Endothelial cell of umbilical vein (primary cell): ENCODE measurements around the gene SRRM3.

Experiments
- EZH2 ChIP-seq: IDR thresholded peaks from 2 replicates; pipeline ENCODE4 v1.6.1; 2012; ENCODE audit warnings: borderline replicate concordance, low read depth, mild to moderate bottlenecking, moderate library complexity, low read length, inconsistent platforms; ENCODE audit not compliant: severe bottlenecking
- FOS ChIP-seq: IDR thresholded peaks from 2 replicates; pipeline ENCODE4 v1.6.1; 2011; ENCODE audit warnings: mild to moderate bottlenecking, low read length, moderate library complexity, borderline replicate concordance; ENCODE audit not compliant: insufficient read depth
- POLR2AphosphoS5 ChIP-seq: IDR thresholded peaks from 2 replicates; pipeline ENCODE4 v1.6.1; 2012; ENCODE audit warnings: low read depth, mild to moderate bottlenecking, control low read depth, low read length, moderate library complexity; ENCODE audit not compliant: insufficient read depth
- TF ChIP-seq, protein P1 (sequence below), 2 donors: IDR thresholded peaks; 1 replicate in 1 of 2; 2 replicates in 1 of 2; pipeline ENCODE4 v1.5.1; 2011; ENCODE audit warnings: low read length in 2 of 2, mild to moderate bottlenecking in 2 of 2, moderate library complexity in 2 of 2, control low read depth in 1 of 2, inconsistent platforms in 1 of 2, low read depth in 1 of 2; ENCODE audit not compliant: insufficient read depth in 1 of 2; ENCODE audit errors: extremely low read depth in 1 of 2
- TF ChIP-seq, protein P2 (sequence below): IDR thresholded peaks from 2 replicates; pipeline ENCODE4 v1.6.1; 2011; ENCODE audit not compliant: insufficient read depth, insufficient read length

DNA sequence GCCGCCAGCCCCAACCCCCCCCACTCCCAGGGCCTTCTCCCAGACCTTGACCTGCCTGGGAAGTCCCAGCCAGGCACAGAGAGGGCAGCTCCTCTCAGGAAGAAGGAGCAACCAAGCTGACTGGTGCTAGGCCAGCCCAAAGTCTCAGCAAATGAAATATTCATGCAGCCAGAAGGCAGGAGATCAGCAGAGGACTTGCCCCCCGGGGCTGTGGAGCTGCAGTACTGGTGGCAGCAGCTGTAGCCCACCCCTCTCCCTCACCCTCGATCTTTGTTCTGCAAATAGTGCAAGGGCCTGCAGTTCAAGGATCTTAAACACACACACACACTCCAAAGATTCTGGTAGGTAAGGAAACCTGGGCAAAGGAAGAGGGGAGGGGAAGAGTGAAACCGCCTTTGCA lies 3.5 kb upstream of the SRRM3 start:
- TF ChIP-seq, protein P1, sequence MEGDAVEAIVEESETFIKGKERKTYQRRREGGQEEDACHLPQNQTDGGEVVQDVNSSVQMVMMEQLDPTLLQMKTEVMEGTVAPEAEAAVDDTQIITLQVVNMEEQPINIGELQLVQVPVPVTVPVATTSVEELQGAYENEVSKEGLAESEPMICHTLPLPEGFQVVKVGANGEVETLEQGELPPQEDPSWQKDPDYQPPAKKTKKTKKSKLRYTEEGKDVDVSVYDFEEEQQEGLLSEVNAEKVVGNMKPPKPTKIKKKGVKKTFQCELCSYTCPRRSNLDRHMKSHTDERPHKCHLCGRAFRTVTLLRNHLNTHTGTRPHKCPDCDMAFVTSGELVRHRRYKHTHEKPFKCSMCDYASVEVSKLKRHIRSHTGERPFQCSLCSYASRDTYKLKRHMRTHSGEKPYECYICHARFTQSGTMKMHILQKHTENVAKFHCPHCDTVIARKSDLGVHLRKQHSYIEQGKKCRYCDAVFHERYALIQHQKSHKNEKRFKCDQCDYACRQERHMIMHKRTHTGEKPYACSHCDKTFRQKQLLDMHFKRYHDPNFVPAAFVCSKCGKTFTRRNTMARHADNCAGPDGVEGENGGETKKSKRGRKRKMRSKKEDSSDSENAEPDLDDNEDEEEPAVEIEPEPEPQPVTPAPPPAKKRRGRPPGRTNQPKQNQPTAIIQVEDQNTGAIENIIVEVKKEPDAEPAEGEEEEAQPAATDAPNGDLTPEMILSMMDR (IDR thresholded peaks at IDR 0.05; ENCODE audit: extremely low read depth in 1 of 2, insufficient read depth in 1 of 2, low read depth in 1 of 2, low read length in 2 of 2): no peak
- TF ChIP-seq FOS (no peak), POLR2AphosphoS5 (no peak), EZH2 (no peak)
- TF ChIP-seq, protein P2, sequence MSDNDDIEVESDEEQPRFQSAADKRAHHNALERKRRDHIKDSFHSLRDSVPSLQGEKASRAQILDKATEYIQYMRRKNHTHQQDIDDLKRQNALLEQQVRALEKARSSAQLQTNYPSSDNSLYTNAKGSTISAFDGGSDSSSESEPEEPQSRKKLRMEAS: no peak
